Endothelial cell (in vitro differentiated cells): ENCODE measurements around the gene LYZL4. TPM values are rescaled to one million over a fixed set of nuclear protein-coding genes. Genes with fewer than 3 reads are reported as not detected.

Experiments
- DNase-seq: peaks from one replicate; pipeline ENCODE4 v3.0.0; 2021; ENCODE audit warnings: low spot score
- H3K27ac Mint-ChIP-seq: one replicate; pipeline ENCODE4 v1.8.0; 2021; ENCODE audit warnings: mixed read lengths, inconsistent platforms; ENCODE audit not compliant: unreplicated experiment
- H3K27me3 Mint-ChIP-seq: one replicate; pipeline ENCODE4 v1.8.0; 2021; ENCODE audit warnings: mild to moderate bottlenecking, moderate library complexity, mixed read lengths, inconsistent platforms; ENCODE audit not compliant: unreplicated experiment
- H3K36me3 Mint-ChIP-seq: one replicate; pipeline ENCODE4 v1.8.0; 2021; ENCODE audit warnings: mild to moderate bottlenecking, low read depth, mixed read lengths, inconsistent platforms; ENCODE audit not compliant: unreplicated experiment
- H3K4me1 Mint-ChIP-seq: one replicate; pipeline ENCODE4 v1.8.0; 2021; ENCODE audit warnings: mild to moderate bottlenecking, mixed read lengths, inconsistent platforms; ENCODE audit not compliant: unreplicated experiment
- H3K4me3 Mint-ChIP-seq: one replicate; pipeline ENCODE4 v1.8.0; 2021; ENCODE audit warnings: mild to moderate bottlenecking, mixed read lengths, inconsistent platforms; ENCODE audit not compliant: unreplicated experiment
- H3K9me3 Mint-ChIP-seq: one replicate; pipeline ENCODE4 v1.8.0; 2021; ENCODE audit warnings: mixed read lengths, inconsistent platforms; ENCODE audit not compliant: unreplicated experiment
- CTCF ChIP-seq: fragments of 200-600 bp; sonication (generic); IDR thresholded peaks from one replicate; pipeline ENCODE4 v1.5.0; 2021; ENCODE audit warnings: antibody characterized with exemption; ENCODE audit not compliant: unreplicated experiment
- total RNA-seq: library from RNA; stranded (reverse); fragmentation: NEBNext Ultra II Directional; extraction: Animal tissue kit (Norgen Biotek cat#: 25700); gene quantifications from one replicate; pipeline ENCODE4 v1.2.1, GENCODE V29; 2021; ENCODE audit not compliant: unreplicated experiment

Gene LYZL4
- total RNA-seq, 1 donor from 2014 or later, result not detected

DNA sequence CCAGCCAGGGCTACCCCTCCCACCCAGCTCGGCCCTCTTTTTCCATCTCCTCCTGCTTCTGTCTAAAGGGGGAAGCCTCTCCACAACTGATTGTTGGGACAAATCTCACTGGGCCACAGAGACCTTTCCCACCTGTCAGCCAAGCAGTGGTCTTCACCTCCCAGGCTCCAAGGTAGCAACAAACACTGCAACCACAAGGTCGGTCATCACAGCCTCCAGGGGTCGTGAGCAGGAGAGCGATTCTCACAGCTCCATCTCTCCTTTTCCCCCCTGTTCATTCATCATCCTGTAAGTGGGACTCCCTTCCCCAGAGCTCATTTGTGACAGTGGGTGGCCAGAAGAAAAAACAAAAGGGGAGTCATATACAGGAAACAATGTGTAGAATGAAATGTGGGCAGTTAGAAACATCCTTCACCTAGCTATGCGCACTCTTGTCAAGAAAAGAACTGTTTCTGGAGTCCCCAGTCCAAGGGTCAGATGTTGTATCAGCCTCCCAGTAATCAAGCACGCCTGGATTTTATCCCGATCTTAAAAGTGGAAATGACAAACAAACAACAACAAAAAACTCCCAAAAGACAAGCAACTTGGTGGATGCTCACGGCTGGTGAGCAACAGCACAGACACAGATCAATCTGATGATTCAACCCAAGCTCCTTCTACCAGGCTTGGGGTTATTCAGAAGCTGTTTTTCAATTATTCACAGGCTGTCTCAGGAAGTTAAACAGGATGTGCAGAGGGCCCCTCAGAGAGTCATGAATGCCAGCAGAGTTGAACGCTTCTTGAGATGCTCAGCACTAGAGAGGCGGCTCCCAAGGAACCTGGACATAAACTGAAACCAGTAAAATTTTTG lies 22.4 kb downstream of the LYZL4 start:
- DNase-seq, result no peak
- Mint-ChIP-seq H3K27ac (peak overlapping the region; percentile 92), H3K36me3 (no peaks in the 10 kb centered on the region), H3K4me1 (peaks cover 26% of the 10 kb centered on the region), H3K9me3 (no peaks in the 10 kb centered on the region), H3K27me3 (peaks cover 8% of the 10 kb centered on the region), H3K4me3 (peak overlapping the region; percentile 68)
- TF ChIP-seq CTCF, result no peak

DNA sequence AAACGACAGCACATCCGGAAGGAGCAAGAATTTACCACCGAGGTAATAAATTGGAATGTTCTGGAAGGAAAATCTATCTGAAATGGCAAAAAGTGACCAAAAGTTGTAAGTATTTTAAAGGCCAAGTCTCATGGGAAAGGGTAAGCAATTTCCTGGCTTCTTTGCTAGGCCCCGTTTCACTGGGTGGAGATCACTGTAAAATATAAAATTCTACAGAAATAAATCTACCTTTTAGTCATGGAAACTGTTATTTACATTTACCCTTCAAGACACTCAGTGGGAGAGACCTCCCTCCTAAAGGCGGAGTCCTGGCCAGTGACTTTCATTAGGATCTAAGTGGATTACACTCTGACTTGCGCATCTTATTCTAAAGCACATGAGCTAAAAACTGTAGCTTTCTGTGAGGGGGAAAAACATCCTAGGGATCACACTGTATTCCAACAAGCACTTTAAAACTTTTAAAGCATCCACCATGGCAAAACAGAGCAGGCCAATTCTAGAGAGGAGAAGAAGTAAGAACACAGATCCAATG lies 28.8 kb downstream of the LYZL4 start:
- Mint-ChIP-seq H3K4me3 (no peak overlapping the region), H3K36me3 (no peaks in the 10 kb centered on the region), H3K4me1 (no peaks in the 10 kb centered on the region), H3K27ac (no peak overlapping the region), H3K9me3 (no peaks in the 10 kb centered on the region), H3K27me3 (peaks cover 1% of the 10 kb centered on the region)
- DNase-seq, result no peak
- TF ChIP-seq CTCF, result no peak

- no peak for DNase-seq
- Mint-ChIP-seq H3K9me3 (no peaks in the 10 kb centered on the region), H3K27ac (no peak overlapping the region), H3K27me3 (peaks cover 3% of the 10 kb centered on the region), H3K4me3 (no peak overlapping the region), H3K4me1 (no peaks in the 10 kb centered on the region), H3K36me3 (no peaks in the 10 kb centered on the region)
- TF ChIP-seq CTCF, result no peak
Observed at GRCh38 chr3:42377681-42378080, 32.7 kb downstream of the LYZL4 start.

DNA sequence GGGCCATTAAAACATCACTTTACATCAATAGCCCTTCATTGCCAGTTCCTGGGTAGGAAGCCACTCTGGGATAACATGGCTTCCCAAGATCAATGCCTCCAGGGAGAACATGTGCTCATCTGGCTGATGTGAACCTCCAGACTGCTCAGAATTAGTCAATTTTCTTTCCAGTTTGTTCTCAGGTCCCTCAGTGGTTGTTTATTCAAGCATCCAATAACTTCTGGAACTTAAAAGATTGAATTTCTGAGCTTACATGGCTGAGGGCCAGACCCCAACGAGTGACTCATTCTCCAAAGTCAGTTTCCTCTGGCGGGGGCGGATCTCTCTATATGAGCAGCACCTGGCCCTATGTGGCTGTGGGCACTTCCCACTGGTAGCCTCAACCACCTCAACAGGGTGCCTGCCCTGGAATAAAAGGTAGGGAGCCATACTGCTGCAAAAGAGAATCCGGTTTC lies 34.0 kb downstream of the LYZL4 start:
- DNase-seq, result no peak
- no peak overlapping the region for H3K4me3 Mint-ChIP-seq
- H3K9me3 Mint-ChIP-seq, result no peaks in the 10 kb centered on the region
- no peak overlapping the region for H3K27ac Mint-ChIP-seq
- no peak for TF ChIP-seq CTCF
- H3K4me1 Mint-ChIP-seq, result no peaks in the 10 kb centered on the region
- no peaks in the 10 kb centered on the region for H3K36me3 Mint-ChIP-seq
- peaks cover 4% of the 10 kb centered on the region for H3K27me3 Mint-ChIP-seq

- peaks cover 1% of the 10 kb centered on the region for H3K4me1 Mint-ChIP-seq
- no peak overlapping the region for H3K27ac Mint-ChIP-seq
- H3K9me3 Mint-ChIP-seq, result no peaks in the 10 kb centered on the region
- H3K4me3 Mint-ChIP-seq, result no peak overlapping the region
- H3K27me3 Mint-ChIP-seq, result peaks cover 7% of the 10 kb centered on the region
- H3K36me3 Mint-ChIP-seq, result no peaks in the 10 kb centered on the region
- no peak for TF ChIP-seq CTCF
- DNase-seq, result no peak
Observed at GRCh38 chr3:42375121-42375800, 35.1 kb downstream of the LYZL4 start.
